Activated T-cell treated with anti-CD3 and anti-CD28 coated beads, Interleukin-2, amount 50 U/mL, for 4 hours (primary cell): ENCODE results near the gene HMCN1. TPM values are rescaled to one million over a fixed set of nuclear protein-coding genes. Genes with fewer than 3 reads are reported as not detected.
"Not testable (repeated sequence)": the region's sequence is repeated elsewhere in the genome, so short reads cannot be mapped to it uniquely, and the experiment has no call there.

Experiments used
- ATAC-seq, 2 donors: fragments of 200-7000 bp; cut with Tn5 transposase; one replicate each; pipeline ENCODE4 v1.10.0; 2021
- DNase-seq: peaks from one replicate; pipeline ENCODE4 v3.0.0-alpha.2; 2020
- H3K27me3 Mint-ChIP-seq: one replicate; pipeline ENCODE4 v1.8.0; 2021; ENCODE audit warnings: low read depth, mixed read lengths
- H3K36me3 Mint-ChIP-seq: one replicate; pipeline ENCODE4 v1.8.0; 2022; ENCODE audit warnings: mixed read lengths; ENCODE audit not compliant: insufficient read depth
- H3K4me1 Mint-ChIP-seq: one replicate; pipeline ENCODE4 v1.8.0; 2021; ENCODE audit warnings: low read depth, mixed read lengths
- H3K4me3 Mint-ChIP-seq: one replicate; pipeline ENCODE4 v1.8.0; 2021; ENCODE audit warnings: mild to moderate bottlenecking, moderate library complexity, mixed read lengths
- H3K9me3 Mint-ChIP-seq: one replicate; pipeline ENCODE4 v1.8.0; 2021; ENCODE audit warnings: mixed read lengths
- total RNA-seq, 3 donors: library from RNA; stranded (reverse); gene quantifications; one replicate each; pipeline ENCODE4 v1.2.1, GENCODE V29; 2021

Gene HMCN1
- total RNA-seq, 3 donors from 2014 or later, result under 0.01 to 0.03 (median 0.03) TPM

GRCh38 chr1:186186251-186186650 lies 452.1 kb downstream of the HMCN1 start:
- ATAC-seq, H3K27me3 Mint-ChIP-seq, H3K36me3 Mint-ChIP-seq, DNase-seq, H3K4me1 Mint-ChIP-seq, H3K9me3 Mint-ChIP-seq, H3K4me3 Mint-ChIP-seq: not testable (repeated sequence)

DNA sequence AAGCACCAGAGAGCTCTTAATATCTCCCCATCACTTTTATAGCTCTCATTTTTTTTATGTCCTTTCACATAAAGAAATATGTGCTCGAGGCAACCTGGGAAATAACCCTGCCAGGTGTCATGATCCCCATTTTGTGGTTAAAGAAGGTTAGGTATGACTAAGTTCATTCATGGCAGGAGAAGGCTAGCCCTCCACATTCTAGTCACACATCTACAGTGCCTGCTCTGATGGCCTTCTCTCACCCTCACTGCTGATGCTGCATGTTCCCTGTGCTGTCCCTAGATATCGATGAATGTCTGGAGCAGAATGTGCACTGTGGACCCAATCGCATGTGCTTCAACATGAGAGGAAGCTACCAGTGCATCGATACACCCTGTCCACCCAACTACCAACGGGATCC lies 453.4 kb downstream of the HMCN1 start:
- no peak overlapping the region for H3K4me3 Mint-ChIP-seq
- peaks cover 5% of the 10 kb centered on the region for H3K4me1 Mint-ChIP-seq
- no peaks in the 10 kb centered on the region for H3K36me3 Mint-ChIP-seq
- H3K9me3 Mint-ChIP-seq, result no peaks in the 10 kb centered on the region
- peaks cover 4% of the 10 kb centered on the region for H3K27me3 Mint-ChIP-seq
- ATAC-seq (peak; percentile 36 to 49), DNase-seq (no peak)

DNA sequence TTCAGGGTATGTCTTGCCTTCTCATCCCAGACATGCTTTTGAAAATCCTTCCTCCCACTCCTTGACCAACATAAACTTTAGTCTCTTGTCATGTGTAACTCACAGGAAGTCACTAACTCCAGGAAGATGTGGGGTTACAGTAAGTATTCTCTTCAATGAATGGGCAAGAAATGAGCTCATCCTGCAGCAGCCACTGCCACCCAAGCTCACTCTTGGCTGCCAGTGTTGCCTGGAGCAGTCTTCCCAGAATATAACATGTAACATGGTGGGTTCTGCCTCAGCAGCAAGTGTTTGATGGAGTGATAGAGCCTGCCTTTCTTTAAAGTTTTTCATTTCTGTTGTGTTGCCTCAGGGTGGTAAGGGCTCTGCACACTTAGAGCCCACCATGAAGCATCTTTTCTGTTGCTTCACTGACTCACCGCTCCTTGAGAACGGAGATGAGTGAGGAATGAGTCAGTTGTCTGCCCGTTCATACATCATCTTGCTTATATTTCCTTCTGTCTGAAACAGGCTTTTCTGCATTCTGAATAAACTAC lies 453.9 kb downstream of the HMCN1 start:
- H3K27me3 Mint-ChIP-seq, result peaks cover 4% of the 10 kb centered on the region
- H3K4me3 Mint-ChIP-seq, result no peak overlapping the region
- H3K9me3 Mint-ChIP-seq, result no peaks in the 10 kb centered on the region
- H3K36me3 Mint-ChIP-seq, result no peaks in the 10 kb centered on the region
- DNase-seq, result no peak
- peaks cover 5% of the 10 kb centered on the region for H3K4me1 Mint-ChIP-seq
- peak; percentile 55 to 66 for ATAC-seq

- no peak for DNase-seq
- no peak overlapping the region for H3K4me3 Mint-ChIP-seq
- H3K4me1 Mint-ChIP-seq, result peaks cover 5% of the 10 kb centered on the region
- peaks cover 4% of the 10 kb centered on the region for H3K27me3 Mint-ChIP-seq
- no peak for ATAC-seq
- no peaks in the 10 kb centered on the region for H3K36me3 Mint-ChIP-seq
- H3K9me3 Mint-ChIP-seq, result no peaks in the 10 kb centered on the region
These were observed 454.5 kb downstream of the HMCN1 start for GRCh38 chr1:186188736-186189135.

GRCh38 chr1:186189156-186189555 lies 455.0 kb downstream of the HMCN1 start:
- Mint-ChIP-seq H3K4me3 (no peak overlapping the region), H3K9me3 (no peaks in the 10 kb centered on the region), H3K27me3 (peaks cover 4% of the 10 kb centered on the region), H3K36me3 (no peaks in the 10 kb centered on the region), H3K4me1 (peaks cover 4% of the 10 kb centered on the region)
- DNase-seq (no peak), ATAC-seq (no peak)

DNA sequence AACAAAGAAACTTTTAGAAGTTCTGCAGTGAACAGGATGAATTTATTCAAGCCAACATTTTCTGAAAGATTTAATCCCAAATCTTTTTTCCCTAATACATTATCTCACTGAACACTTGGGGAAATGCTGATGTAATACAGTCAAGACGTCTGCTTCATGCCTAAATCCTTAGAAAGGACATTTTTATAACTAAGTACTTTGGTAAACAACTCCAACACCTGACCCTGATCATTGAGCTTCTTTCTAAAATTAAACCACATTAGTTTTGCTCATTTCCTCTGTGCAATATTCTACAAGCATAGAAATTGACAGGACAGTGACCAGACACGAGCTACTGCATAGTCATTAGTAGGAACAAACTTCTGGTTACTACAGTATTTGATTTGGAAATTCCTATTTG lies 457.3 kb downstream of the HMCN1 start:
- H3K4me3 Mint-ChIP-seq, result no peak overlapping the region
- no peaks in the 10 kb centered on the region for H3K36me3 Mint-ChIP-seq
- peaks cover 2% of the 10 kb centered on the region for H3K4me1 Mint-ChIP-seq
- no peaks in the 10 kb centered on the region for H3K9me3 Mint-ChIP-seq
- DNase-seq (no peak), ATAC-seq (no peak)
- peaks cover 4% of the 10 kb centered on the region for H3K27me3 Mint-ChIP-seq

GRCh38 chr1:186193224-186193623 lies 459.0 kb downstream of the HMCN1 start:
- no peaks in the 10 kb centered on the region for H3K9me3 Mint-ChIP-seq
- no peak for ATAC-seq
- H3K27me3 Mint-ChIP-seq, result peaks cover 4% of the 10 kb centered on the region
- no peak for DNase-seq
- H3K4me3 Mint-ChIP-seq, result no peak overlapping the region
- H3K36me3 Mint-ChIP-seq, result no peaks in the 10 kb centered on the region
- H3K4me1 Mint-ChIP-seq, result no peaks in the 10 kb centered on the region

GRCh38 chr1:186194107-186194756 lies 460.0 kb downstream of the HMCN1 start:
- no peak for ATAC-seq
- Mint-ChIP-seq H3K36me3 (no peaks in the 10 kb centered on the region), H3K9me3 (no peaks in the 10 kb centered on the region), H3K27me3 (peaks cover 4% of the 10 kb centered on the region), H3K4me3 (no peak overlapping the region), H3K4me1 (no peaks in the 10 kb centered on the region)
- DNase-seq, result no peak

- H3K36me3 Mint-ChIP-seq, result no peaks in the 10 kb centered on the region
- no peak overlapping the region for H3K4me3 Mint-ChIP-seq
- H3K4me1 Mint-ChIP-seq, result no peaks in the 10 kb centered on the region
- H3K9me3 Mint-ChIP-seq, result no peaks in the 10 kb centered on the region
- no peak for ATAC-seq
- no peaks in the 10 kb centered on the region for H3K27me3 Mint-ChIP-seq
- no peak for DNase-seq
These were observed 461.3 kb downstream of the HMCN1 start for GRCh38 chr1:186195377-186195931.

DNA sequence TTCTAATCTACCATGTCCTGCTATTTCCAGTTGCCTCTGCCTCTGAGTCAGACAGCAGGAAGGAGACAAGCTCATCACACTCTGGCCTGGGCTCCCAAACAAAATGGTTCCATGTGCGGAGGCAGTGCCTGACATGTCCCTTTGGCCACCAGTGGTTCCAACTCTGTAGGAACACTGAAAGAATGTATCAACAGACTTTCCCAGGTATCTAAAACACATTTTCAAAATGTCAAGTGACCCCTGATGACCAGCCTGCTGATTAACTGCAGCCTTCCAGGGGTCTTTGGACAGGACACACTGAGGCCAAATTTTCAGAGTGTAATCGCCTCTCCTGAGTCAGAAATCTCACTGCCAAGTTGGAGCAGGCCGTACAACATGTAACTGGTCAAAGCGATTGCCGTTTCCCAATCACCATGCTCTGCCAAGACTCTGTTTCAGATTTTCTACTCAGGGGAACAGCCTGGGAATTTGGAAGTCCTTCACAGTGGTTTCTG lies 468.1 kb downstream of the HMCN1 start:
- Mint-ChIP-seq H3K36me3 (no peaks in the 10 kb centered on the region), H3K4me1 (peaks cover 12% of the 10 kb centered on the region), H3K9me3 (no peaks in the 10 kb centered on the region), H3K4me3 (no peak overlapping the region), H3K27me3 (peaks cover 9% of the 10 kb centered on the region)
- ATAC-seq (no peak), DNase-seq (no peak)

GRCh38 chr1:186202776-186203175 lies 468.6 kb downstream of the HMCN1 start:
- peaks cover 14% of the 10 kb centered on the region for H3K27me3 Mint-ChIP-seq
- H3K36me3 Mint-ChIP-seq, result no peaks in the 10 kb centered on the region
- H3K4me3 Mint-ChIP-seq, result no peak overlapping the region
- peaks cover 12% of the 10 kb centered on the region for H3K4me1 Mint-ChIP-seq
- H3K9me3 Mint-ChIP-seq, result no peaks in the 10 kb centered on the region
- no peak for DNase-seq
- ATAC-seq, result no peak

DNA sequence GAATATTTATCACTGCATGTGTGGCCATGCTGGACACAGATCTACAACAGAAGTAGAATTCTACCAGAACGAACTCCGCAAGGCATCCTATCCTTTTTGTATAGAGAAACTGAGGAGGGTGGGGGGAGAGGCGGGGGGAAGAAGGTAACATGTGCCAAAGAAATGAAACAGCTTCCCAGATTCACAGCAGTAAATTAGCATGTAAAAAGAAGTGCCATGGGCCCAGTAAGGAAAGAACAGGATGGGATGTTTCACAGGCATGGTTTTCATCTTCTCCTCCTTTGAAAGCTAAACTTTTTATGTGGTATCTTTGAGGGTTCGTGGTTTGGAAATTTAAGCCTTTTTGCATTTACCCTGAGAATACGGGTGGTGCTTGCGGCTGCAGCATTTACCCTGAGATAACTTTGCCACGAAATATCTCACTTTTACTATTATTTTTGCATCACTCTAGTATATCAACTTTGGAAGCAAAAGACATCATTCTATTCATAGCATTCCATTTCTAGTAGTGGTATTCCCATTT lies 471.9 kb downstream of the HMCN1 start:
- H3K27me3 Mint-ChIP-seq, result peaks cover 24% of the 10 kb centered on the region
- no peak for DNase-seq

GRCh38 chr1:186207391-186208085 lies 473.3 kb downstream of the HMCN1 start:
- Mint-ChIP-seq H3K4me3 (no peak overlapping the region), H3K4me1 (peaks cover 12% of the 10 kb centered on the region), H3K9me3 (no peaks in the 10 kb centered on the region), H3K27me3 (peaks cover 23% of the 10 kb centered on the region), H3K36me3 (no peaks in the 10 kb centered on the region)
- ATAC-seq, result no peak
- DNase-seq, result no peak

More for the DNA sequence above, 471.9 kb downstream of the HMCN1 start:
- no peak overlapping the region for H3K4me3 Mint-ChIP-seq
- H3K4me1 Mint-ChIP-seq, result peaks cover 12% of the 10 kb centered on the region
- no peak for ATAC-seq
- H3K36me3 Mint-ChIP-seq, result no peaks in the 10 kb centered on the region
- no peaks in the 10 kb centered on the region for H3K9me3 Mint-ChIP-seq

DNA sequence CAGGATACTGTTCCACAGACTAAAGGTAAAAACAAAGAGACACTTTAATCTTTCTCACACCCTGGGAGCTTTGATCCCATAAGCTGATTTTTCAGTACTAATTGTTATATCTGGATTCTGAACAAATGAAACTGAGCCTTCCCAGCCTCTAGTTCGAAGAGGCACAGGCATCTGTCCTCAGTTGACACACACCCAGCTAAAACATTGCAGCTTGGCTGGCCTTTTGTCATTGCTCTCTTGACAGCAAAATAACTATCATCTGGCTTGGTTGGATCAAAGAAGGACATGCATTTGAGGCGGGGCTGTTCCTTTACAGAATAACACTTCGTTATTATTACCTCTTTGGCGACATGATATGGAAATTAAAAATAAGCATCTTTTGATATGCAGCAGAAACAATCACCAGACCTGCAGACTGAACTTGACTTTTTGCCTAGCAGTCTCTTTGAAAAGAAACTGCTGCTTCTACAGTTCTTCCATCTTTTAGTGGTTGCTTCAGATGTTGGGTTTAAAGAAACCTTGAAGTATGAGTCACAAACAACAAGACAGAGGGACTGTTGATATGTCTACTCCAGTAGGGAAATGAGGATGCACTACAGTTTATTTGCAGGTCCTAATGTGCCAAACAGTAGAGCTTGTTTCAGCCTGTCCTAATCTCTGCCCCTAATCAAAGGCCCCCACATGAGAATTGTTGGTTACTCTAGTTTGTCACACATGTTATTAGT lies 474.4 kb downstream of the HMCN1 start:
- H3K27me3 Mint-ChIP-seq, result peaks cover 21% of the 10 kb centered on the region
- H3K4me1 Mint-ChIP-seq, result peaks cover 12% of the 10 kb centered on the region
- DNase-seq, result no peak
- H3K4me3 Mint-ChIP-seq, result no peak overlapping the region
- H3K36me3 Mint-ChIP-seq, result no peaks in the 10 kb centered on the region
- no peaks in the 10 kb centered on the region for H3K9me3 Mint-ChIP-seq
- ATAC-seq, result no peak
